NCI-H2196 (cell line): Measurements from ENCODE around the gene TPST2.

Experiments used
- DNase-seq: peaks from one replicate; lab custom pipeline; 2025; ENCODE audit not compliant: unreplicated experiment; lab: John Stamatoyannopoulos, UW

TPST2 gene

GRCh38 chr22:26558248-26558895 lies 31.6 kb downstream of the TPST2 start:
- no peak for DNase-seq

GRCh38 chr22:26556904-26557303 lies 33.0 kb downstream of the TPST2 start:
- DNase-seq: no peak

GRCh38 chr22:26555478-26555877 lies 34.5 kb downstream of the TPST2 start:
- DNase-seq: no peak

- no peak for DNase-seq
Measured at GRCh38 chr22:26554956-26555355, 35.0 kb downstream of the TPST2 start.

DNA sequence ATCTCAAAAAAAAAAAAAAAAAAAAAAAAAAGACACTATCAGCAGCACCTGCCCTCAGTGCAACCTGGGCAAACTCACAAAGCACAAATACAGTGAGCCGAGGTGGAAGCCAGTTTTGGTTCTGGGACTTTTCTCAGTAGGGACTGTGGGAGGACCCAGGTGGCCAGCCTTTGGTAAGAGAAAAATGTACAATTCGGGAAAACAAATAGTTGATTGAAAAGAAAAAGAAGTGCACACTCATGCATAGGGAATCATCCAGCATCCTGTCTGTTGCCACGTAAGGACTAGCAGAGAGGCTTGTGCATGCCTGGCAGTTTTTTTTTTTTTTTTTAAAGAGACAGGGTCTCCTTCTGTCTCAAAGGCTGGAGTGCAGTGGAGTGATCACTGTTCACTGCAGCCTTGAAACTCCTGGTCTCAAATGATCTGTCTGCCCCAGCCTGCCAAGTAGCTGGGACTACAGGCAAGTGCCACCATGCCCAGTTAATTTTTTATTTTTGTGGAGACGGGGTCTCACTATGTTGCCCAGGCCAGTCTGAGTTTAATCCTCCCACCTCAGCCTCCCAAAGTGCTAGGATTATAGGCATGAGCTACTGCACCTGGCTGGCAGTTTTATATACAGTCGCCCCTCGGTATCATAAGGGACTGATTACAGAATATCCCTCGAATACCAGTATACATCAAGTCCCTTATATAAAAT lies 36.7 kb downstream of the TPST2 start:
- DNase-seq: no peak

- no peak for DNase-seq
Measured at GRCh38 chr22:26552466-26552865, 37.5 kb downstream of the TPST2 start.

DNA sequence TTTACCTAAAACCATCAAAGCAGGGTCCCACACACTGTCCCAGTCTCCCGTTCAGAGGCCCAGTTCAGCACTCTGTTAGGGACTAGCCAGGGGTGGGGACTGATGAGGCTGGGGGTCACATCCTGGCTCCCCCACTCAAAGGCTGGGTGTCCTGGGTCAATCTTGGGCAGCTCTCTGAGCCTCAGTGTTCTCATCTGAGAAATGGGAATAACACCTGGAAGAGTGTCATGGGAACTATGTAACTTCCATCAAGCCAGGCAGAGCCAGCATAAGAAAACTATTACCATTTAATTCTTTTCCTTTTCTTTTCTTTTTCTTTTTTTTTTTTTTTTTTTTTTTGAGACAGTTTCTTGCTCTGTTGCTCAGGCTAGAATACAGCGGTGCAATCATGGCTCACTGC lies 38.4 kb downstream of the TPST2 start:
- no peak for DNase-seq

- DNase-seq: no peak
Measured at GRCh38 chr22:26550498-26551033, 39.4 kb downstream of the TPST2 start.

DNA sequence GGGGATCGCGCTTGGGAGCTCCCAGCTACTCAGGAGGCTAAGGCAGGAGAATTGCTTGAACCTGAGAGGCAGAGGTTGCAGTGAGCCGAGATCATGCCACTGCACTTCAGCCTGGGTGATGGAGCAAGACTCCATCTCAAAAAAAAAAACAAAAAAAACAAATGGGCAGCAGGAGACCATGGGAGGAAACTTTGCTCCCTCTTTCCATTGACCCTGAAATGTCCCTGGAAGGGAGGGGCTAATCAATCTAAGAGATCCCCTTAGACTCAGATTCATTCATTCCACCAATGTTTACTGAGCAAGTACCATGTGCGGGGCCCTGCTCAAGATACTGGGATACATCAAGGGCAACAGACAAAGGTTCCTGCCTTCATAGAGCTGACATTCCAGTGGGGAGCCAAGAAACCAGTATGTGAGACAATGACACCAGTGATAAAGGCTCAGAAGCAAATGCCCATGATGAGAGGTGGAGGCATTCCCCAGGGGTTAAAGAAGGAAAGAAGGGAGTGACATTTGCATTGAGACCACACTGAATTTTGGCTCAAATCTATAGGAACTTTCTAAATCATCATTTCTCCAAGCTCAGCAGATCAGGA lies 39.9 kb downstream of the TPST2 start:
- DNase-seq: no peak

DNA sequence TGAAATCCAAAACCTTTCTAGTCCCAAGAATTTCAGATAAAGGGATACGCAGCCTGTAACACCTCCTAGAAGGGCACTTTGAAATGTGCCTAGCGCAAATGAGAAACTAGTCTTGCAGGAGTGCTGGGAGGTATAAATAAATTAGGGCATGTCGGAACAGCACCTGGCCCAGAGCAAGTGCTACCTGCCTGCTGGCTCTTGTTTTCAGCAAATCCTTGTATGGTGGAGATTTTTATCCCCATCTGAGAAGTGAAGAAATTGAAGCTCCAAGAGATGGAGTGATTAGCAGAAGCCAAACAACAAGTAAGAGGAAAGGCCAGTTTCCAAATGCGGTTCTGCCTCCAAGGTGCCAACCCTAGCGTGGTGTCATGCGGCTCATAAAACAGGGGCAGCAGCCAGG lies 40.9 kb downstream of the TPST2 start:
- DNase-seq: no peak

DNA sequence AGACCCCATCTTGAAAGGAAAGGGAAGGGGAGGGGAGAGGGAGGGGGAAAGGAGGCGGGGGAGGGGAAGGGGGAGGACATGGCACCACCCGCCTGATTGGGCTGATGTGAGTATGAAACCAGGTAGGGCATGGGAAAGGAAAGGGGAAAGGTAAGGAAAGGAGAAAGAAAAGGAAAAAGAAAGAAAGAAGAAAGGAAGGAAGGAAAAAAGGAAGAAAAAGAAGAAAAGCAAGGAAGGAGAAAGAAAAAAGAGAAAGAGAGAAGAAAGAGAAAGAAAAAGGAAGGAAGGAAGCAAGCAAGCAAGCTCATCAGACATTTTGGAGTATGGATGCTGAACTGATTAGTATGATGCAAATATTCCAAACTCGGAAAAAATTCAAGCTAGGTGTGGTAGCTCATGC lies 41.6 kb downstream of the TPST2 start:
- DNase-seq: no peak

DNA sequence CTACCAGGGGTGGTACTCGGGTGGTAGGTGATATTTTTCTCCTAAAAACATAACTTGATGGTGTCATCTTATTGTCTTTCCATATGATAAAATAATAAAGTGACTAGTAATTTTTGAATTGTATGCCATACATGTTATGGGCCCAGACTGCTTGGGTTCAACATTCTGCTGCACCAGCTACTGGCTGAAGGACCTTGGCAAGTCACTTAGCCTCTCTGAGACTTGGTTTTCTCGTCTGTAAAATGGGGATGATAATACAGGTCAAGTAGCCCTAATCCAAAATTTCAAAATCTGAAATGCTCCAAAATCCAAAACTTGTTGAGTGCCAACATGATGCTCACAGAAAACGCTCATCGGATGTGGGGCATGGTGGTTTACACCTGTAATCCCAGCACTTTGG lies 42.1 kb downstream of the TPST2 start:
- DNase-seq: no peak

DNA sequence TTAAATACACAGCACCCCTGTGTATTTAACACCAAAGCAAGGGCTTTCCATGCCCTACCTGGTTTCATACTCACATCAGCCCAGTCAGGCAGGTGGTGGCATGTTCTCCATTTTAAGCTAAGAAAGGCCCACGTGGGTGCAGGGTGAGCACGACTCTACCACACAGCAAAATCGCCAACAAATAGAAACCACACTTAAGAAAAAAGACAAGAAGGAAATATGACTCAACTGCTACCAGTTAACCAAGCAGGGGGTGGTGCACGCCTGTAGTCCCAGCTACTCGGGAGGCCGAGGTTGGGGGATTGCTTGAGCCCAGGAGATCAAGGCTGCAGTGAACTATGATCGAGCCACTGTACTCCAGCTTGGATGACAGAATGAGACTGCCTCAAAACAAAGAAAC lies 42.5 kb downstream of the TPST2 start:
- DNase-seq: no peak

DNA sequence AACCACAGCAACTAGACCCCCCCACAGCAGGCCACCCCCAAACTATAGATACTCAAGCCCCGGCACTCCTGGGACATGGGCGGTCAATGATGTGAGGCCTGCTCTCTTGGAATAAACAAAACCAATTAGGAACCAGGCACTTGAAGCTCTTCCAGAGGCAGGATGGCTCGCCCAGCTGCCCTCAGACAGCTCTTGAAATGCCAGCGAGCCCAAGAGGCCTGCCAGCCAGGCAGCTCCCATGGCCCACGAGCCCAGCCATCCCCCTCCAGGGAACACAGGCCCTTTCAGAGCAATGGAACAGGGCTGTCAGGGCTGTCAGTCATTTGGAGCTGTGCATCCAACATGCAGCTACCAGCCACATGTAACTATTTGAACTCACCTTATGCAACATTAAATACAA lies 43.6 kb downstream of the TPST2 start:
- DNase-seq: no peak

- DNase-seq: no peak
Measured at GRCh38 chr22:26545827-26546226, 44.1 kb downstream of the TPST2 start.

- DNase-seq: no peak
Measured at GRCh38 chr22:26545385-26545784, 44.5 kb downstream of the TPST2 start.

DNA sequence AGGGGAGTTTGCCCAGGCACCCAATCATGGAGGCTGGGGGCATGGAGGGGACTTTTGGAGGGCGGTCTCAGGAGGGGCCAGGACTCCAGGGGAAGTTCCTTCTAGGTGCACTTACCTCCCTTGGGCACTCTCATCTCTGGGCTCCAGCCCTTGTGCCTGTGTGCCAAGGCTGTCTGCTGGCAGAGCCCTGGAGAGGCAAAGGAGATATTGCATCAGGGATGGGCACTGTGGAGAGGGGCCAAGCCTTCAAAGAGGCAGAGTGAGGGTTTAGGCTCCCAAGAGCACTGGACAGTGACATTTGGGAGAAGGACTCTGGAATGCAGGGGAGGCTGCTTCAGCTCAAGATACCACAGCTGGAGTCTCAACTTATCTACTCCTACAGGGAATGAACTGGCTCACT lies 45.4 kb downstream of the TPST2 start:
- no peak for DNase-seq

DNA sequence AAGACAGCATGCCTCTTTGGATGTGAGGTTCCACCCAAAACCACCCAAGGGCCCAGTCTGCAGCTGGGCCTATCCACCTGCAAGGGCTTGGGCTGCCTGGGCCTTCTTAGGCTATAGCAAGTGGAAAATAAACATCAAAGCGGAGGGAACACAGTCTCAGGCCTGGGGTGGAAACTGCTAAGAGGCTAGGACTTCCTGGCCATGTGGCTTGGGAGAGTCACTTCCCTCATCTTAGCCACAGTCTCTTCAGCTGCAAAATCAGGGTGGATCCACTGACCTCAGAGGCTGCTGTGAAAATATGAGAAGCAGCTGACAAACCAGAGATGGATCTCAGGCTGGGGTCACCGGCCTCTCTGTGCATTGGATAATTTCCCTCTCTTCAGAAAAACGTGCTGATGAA lies 47.1 kb downstream of the TPST2 start:
- no peak for DNase-seq

DNA sequence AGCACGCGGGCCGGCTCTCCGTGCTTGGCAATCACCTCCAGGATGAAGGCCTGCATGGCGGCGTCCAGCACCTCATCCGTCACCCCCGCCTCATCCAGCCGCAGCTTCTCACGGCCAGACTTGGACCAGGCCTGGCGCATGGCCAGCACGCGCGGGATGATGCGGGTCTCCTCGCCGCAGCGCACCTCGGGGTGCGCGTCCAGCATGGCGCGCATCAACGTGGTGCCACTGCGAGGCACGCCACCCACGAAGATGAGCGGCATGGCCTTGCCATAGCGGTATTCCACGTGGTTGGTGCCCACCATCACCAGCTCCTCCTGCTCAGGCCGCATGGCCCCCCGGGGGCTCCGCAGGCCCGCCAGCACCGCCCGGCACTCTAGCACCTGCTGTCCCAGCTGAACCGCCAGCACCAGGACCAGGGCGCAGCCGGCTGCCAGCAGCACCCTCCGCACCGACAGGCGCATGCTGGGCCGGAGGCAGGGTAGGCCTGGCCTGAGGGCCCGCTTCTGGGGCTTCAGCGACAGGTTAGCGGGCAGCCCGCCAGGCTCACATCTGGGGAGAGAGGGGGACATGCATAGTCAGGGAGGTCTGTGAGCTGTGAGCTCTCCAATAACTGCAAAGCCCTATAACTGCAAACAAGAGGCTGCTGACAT lies 48.6 kb downstream of the TPST2 start:
- DNase-seq: no peak

DNA sequence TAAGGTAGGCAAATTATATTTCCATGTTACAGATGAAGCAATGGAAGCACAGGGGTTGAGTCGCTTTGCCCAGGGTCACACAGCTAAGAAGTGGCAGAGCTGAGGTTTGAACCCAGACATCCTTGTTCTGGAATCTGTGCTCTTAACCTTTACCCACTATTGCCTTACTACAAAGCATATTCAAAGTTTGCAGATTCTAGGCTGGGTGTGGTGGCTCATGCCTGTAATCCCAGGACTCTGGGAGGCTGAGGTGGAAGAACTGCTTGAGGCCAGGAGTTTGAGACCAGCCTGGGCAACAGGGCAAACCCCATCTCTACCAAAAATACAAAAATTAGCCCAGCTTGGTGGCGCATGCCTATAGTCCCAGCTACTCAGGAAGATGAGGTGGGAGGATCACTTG lies 49.8 kb downstream of the TPST2 start:
- DNase-seq: no peak

- no peak for DNase-seq
Measured at GRCh38 chr22:26536762-26537134, 53.2 kb downstream of the TPST2 start.
